HG03135 (cell line): ENCODE results near the gene VRK3.
"Not testable (repeated sequence)": the region's sequence is repeated elsewhere in the genome, so short reads cannot be mapped to it uniquely, and the experiment has no call there.

Source experiments
- ATAC-seq: cut with Tn5 transposase; IDR thresholded peaks from one replicate; pipeline ENCODE4 v1.9.1; 2021; ENCODE audit warnings: mild to moderate bottlenecking, moderate library complexity; ENCODE audit not compliant: unreplicated experiment

The VRK3 gene, protein sequence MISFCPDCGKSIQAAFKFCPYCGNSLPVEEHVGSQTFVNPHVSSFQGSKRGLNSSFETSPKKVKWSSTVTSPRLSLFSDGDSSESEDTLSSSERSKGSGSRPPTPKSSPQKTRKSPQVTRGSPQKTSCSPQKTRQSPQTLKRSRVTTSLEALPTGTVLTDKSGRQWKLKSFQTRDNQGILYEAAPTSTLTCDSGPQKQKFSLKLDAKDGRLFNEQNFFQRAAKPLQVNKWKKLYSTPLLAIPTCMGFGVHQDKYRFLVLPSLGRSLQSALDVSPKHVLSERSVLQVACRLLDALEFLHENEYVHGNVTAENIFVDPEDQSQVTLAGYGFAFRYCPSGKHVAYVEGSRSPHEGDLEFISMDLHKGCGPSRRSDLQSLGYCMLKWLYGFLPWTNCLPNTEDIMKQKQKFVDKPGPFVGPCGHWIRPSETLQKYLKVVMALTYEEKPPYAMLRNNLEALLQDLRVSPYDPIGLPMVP

DNA sequence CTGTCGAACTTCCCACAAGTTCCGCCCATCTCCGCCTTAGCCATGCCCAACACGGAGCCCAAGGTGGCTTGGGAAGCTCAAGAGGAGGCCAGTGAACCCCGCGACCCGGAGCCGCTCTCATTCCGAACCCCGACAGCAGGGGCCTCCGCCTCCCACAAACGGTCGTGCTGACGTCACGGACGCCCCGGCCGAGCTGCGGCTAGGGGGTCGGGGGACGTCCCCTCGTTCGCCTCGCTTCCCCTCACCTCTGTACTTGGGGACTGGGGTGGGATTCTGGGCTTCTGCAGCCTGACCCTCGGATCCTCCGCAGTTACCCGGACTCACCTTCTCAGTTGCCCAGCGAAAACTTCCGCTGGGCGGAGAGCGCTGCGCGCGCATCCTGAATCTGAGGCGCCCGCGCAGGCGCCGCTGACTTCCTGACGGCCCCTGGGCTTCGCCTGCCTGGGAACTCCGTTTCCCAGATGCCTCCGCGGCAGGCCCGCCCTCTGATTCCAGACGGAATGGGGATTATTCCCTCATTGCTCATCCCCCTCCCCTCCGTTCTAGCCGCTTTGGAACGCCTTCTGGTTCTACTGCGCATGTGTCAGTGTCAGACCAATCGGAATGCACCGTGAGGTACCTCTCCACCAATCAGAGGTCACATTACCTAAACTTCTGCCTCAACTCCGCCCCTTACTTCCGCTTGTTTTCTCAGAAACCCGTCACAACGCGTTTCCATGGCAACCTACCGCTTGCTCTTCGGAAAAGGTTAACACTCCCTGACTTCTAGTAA lies at the start of gene VRK3:
TSS of gene VRK3 (minus strand) at position 351 of the 772 bp plus-strand sequence. CDS start 9,210 bp downstream, outside the sequence.
- ATAC-seq = peak; percentile 86

DNA sequence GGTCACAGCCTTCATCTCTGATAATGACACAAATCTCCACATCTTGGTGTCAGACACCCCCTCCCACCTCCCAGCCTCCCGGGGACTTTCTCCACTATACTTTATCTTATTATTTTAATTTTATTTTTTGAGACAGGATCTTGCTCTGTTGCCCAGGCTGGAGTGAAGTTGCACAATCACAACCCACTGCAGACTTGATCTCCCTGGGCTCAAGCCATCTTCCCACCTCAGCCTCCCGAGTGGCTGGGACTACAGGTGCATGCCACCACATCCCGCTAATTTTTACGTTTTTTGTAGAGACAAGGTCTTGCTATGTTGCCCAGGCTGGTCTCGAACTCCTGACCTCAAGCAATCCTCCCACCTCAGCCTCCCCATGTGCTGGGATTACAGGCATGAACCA lies 43.2 kb upstream of the VRK3 start:
- not testable (repeated sequence) for ATAC-seq

DNA sequence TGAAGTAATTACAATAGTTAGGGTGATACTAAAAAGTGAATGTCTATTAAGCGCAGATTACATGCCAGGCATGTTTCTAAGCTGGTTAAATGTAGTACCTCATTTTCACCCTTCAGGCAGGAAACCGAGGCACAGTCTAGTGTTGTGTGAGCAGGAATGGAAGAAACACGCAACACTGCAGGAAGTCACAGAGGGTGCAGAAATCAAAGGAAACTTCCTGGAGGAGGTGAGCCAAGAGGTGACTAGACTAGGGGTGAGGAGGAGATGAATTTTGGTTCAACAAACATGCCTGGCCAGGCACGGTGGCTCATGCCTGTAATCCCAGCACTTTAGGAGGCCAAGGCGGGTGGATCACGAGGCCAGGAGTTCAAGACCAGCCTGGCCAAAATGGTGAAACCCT lies 42.4 kb upstream of the VRK3 start:
- ATAC-seq = no peak

- no peak for ATAC-seq
Measured at GRCh38 chr19:50065938-50066337, 40.8 kb upstream of the VRK3 start.

DNA sequence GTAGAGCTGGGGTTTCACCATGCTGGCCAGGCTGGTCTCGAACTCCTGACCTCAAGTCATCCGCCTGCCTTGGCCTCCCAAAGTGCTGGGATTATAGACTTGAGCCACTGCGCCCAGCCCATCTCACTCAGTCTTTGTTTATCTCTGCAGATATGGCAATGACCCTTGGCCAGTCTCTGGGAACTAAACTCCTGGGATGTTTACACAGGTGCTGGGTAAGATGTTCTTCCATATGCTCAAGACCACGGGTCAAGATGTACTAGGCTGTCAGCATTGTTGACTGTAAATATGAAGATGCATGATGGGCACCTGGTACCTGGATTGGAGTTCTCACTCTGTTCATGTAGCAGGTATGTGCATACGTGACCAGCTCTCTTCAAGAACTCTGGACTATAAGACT lies 36.5 kb upstream of the VRK3 start:
- no peak for ATAC-seq

DNA sequence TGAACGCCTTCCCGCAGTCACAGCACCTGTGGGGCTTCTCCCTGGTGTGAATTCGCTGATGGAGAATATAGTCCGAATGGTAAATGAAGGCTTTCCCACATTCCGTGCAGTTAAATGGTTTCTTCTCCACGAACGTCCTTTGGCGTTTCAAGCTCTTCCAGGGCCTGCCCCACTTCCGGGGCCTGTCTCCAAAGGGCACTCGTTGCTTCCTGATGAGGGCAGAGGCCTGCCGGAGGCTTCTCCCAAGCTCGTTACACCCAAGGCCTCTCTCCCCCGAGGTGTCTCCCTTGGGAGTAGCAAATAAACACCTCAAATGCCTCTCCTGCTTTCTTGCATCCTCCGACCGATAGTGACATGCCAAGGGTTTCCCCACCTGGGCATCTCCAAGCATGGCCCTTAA lies 34.9 kb upstream of the VRK3 start:
- ATAC-seq = no peak

GRCh38 chr19:50059045-50059444 lies 33.9 kb upstream of the VRK3 start:
- ATAC-seq = no peak

- ATAC-seq = no peak
Measured at GRCh38 chr19:50058425-50058824, 33.3 kb upstream of the VRK3 start.

DNA sequence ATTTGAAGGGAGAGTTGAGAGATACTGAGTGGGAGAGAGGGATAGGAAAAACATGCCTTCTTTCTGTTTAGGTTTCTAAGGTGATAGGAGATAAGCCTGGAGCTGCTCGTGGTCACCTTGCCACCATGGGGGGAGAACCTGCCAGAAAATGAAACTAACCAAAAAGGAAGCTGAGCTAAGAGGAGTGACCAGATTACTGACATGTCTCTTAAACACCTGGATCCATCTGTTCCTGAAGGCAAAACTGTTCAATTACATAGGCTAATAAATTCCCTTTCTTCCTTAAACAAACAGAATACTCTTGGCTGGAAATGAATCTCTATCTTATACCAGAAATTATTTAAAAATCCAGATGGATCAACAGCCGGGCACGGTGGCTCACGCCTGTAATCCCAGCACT lies 27.9 kb upstream of the VRK3 start:
- ATAC-seq = no peak

- no peak for ATAC-seq
Measured at GRCh38 chr19:50051964-50052363, 26.8 kb upstream of the VRK3 start.

DNA sequence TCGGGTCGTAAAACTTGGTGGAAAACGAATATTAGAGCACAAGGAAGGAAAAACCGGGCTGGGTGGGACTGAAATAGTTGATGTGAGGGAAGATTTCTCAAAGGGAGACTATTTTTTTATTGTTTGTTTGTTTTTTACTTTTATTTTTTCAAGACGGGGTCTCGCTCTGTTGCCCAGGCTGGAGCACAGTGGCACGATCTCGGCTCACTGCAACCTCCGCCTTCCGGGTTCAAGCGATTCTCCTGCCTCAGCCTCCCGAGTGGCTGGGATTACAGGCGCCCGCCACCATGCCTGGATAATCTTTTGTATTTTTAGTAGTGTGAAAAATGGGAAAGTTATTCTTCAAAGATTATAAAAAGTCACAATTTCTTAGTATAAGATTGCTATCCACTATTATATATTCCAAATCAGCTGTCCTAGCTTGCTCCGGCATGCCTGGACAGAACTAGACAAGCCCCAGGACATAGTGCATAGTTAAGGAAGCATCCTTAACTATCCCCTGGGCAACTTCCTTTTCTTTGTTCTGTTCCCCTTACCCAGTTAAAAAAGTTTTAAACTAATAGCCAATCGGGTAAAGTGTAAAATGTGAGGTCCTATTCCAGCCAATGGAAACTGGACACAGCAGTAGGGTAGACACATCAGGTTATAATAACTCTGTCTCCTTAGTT lies 26.2 kb upstream of the VRK3 start:
- ATAC-seq = not testable (repeated sequence)

DNA sequence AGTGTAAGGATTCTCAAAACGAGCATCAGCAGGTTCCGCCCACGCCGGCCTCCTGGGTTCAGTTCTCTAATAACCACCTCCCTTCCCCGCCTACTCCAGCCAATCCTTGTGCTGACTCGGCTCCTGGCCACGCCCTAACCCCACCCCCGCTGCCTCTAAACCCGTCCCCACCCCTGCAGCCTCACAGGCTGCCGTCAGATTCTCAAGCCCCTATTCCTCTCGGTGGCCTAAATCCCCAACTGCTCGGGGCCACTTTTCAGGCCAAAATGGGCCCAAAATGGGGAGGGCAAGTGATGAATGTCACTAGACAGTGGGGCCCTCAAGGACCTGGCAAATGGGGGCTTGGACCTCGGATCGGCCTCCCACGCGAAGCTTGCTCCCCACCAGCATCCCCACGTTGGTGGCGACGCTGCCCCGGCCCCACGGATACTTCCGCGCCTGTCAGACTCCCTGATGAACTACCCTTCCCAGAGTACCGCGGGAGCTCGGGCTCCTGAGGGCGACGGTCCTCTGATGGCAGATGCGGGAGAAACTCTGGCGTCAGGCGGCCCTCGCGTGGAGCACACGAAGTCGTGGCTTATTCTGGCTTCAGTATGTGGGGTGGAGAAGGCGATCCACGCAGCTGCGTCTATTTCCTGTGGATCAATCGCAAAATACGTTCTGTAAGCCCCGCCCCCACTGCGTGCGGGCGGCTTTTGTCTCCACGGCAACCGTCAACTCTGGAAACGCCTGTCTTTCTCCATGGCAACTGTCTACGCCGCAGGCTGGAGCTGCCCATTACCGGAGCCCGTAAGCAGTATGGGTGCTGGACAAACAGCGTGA lies 25.4 kb upstream of the VRK3 start:
- no peak for ATAC-seq

- ATAC-seq = no peak
Measured at GRCh38 chr19:50047671-50048070, 22.5 kb upstream of the VRK3 start.

- ATAC-seq = no peak
Measured at GRCh38 chr19:50046649-50047503, 21.7 kb upstream of the VRK3 start.

- no peak for ATAC-seq
Measured at GRCh38 chr19:50044922-50045321, 19.8 kb upstream of the VRK3 start.

GRCh38 chr19:50043967-50044366 lies 18.8 kb upstream of the VRK3 start:
- ATAC-seq = no peak

GRCh38 chr19:50042363-50043024 lies 17.3 kb upstream of the VRK3 start:
- no peak for ATAC-seq

- no peak for ATAC-seq
Measured at GRCh38 chr19:50040967-50041366, 15.8 kb upstream of the VRK3 start.

GRCh38 chr19:50039968-50040367 lies 14.8 kb upstream of the VRK3 start:
- no peak for ATAC-seq
